ENCODE data around the gene GDPD4. TPM values are rescaled to one million over a fixed set of nuclear protein-coding genes. Genes with fewer than 3 reads are reported as not detected.

Gene GDPD4
- total RNA-seq, 3 donors from 2014 or later, result 0.43 TPM; not detected in 2

DNA sequence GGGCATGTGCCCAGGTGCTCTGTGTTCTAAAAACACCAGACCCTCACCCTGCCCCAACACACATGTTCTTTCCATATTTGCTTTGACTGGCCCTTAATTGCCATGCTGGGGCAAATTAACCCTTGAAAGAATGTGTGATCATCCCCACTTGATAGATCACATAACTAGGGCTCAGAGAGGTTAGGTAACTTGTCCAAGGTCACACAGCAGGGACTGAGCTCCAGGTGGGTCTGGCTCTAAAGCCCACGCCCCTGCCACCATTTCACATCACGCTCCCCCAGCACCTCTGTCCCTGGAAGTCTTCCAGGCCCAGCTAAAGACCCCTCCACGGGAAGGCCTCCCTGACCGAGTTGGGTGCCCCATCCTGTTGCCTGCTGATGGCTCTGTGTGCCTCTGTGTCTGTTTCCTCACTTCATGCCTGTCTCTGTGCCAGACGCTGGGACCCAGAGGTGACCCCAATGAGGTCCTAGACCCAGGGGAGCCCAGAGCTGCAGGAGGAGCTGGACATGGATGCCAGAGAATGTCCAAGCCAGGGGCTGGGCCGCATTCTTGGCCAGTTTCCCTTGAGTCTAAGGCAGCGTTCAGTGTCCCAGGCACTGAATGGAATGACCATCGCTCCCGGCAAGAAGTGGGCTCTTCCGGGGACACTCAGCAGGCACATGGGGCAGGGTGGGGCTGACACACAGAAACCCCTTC lies 93.7 kb downstream of the GDPD4 start:
- no peaks in the 10 kb centered on the region for H3K36me3 ChIP-seq (ENCODE audit: low read depth)
- TF ChIP-seq, protein P1, sequence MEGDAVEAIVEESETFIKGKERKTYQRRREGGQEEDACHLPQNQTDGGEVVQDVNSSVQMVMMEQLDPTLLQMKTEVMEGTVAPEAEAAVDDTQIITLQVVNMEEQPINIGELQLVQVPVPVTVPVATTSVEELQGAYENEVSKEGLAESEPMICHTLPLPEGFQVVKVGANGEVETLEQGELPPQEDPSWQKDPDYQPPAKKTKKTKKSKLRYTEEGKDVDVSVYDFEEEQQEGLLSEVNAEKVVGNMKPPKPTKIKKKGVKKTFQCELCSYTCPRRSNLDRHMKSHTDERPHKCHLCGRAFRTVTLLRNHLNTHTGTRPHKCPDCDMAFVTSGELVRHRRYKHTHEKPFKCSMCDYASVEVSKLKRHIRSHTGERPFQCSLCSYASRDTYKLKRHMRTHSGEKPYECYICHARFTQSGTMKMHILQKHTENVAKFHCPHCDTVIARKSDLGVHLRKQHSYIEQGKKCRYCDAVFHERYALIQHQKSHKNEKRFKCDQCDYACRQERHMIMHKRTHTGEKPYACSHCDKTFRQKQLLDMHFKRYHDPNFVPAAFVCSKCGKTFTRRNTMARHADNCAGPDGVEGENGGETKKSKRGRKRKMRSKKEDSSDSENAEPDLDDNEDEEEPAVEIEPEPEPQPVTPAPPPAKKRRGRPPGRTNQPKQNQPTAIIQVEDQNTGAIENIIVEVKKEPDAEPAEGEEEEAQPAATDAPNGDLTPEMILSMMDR (IDR thresholded peaks at IDR 0.05), result no peak
- no peaks in the 10 kb centered on the region for H3K4me1 ChIP-seq (ENCODE audit: low read depth)

DNA sequence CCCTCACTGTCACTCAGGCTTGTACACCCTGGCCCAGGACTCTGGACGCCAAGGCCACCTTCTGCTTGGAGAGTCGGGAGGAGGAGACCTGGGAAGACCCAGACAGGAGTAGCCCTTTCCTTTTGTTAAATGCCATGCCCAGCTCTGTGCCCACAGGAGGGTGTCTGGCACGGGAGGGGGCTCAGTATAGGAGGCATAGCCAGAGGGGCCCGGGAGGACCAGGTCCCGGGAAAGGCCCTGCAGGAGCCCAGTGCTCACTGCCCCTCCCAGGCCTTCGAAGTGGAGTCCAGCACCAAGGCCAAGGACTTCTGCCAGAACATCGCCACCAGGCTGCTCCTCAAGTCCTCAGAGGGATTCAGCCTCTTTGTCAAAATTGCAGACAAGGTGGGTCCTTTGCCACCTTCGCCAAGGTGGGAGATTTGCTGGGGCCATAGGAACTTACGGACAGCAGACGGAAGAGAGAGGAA lies 94.4 kb downstream of the GDPD4 start:
- no peaks in the 10 kb centered on the region for H3K36me3 ChIP-seq (ENCODE audit: low read depth)

More for the DNA sequence above, 93.7 kb downstream of the GDPD4 start:
- Histone ChIP-seq H3K4me3 (no peak overlapping the region), H3K9me3 (no peaks in the 10 kb centered on the region)
- no peak for ATAC-seq
- no peak for DNase-seq
- intact Hi-C loops (cut with DNase I, micrococcal nuclease), result no loop called here

DNA sequence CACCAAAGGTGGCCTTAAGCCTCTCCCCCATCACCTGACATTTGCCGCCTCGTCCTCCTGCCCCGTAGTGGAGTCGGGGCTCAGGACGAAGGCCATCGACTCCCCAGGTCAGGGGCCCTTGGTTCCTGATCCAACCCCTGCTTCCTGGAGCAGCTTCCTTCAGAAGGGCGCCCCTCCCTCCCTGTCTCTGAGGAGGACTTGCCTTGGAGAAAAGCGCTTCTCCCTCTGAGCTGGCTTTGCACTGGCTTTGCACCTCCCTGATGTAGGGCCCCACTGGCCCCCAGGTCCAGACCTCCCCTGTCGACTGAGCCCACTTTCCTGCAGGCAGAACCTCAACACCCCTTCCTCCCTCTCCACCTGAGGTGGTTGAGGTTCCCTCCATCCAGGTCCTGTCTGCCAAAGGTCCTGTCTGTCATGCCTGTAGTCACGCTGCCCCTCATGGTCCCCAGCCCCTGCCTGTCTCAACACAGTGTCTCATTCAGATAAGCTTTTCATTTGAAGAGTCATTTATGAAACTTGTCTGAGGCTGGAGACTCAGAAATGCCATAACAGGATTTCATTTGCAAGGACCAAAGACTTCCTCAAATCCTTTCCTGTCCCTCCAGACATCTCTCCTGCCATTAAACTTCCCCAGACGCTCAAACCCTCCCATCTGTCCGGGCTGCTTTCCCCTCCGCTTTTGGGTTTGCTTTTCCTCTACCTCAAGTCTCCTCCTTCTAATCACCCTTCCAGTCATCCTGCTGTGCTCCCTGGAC lies 95.0 kb downstream of the GDPD4 start:
- Histone ChIP-seq H3K9me3 (no peaks in the 10 kb centered on the region), H3K4me3 (no peak overlapping the region), H3K36me3 (ENCODE audit: low read depth) (no peaks in the 10 kb centered on the region), H3K4me1 (ENCODE audit: low read depth) (no peaks in the 10 kb centered on the region)
- no peak for DNase-seq
- intact Hi-C loops (cut with DNase I, micrococcal nuclease), result no loop called here
- no peak for ATAC-seq
- TF ChIP-seq, protein P1 (IDR thresholded peaks at IDR 0.05), result no peak

More for the DNA sequence above, 94.4 kb downstream of the GDPD4 start:
- Histone ChIP-seq H3K4me1 (ENCODE audit: low read depth) (no peaks in the 10 kb centered on the region), H3K4me3 (no peak overlapping the region), H3K9me3 (no peaks in the 10 kb centered on the region)
- intact Hi-C loops (cut with DNase I, micrococcal nuclease), result no loop called here
- ATAC-seq, result no peak
- no peak for DNase-seq
- TF ChIP-seq, protein P1 (IDR thresholded peaks at IDR 0.05), result no peak

DNA sequence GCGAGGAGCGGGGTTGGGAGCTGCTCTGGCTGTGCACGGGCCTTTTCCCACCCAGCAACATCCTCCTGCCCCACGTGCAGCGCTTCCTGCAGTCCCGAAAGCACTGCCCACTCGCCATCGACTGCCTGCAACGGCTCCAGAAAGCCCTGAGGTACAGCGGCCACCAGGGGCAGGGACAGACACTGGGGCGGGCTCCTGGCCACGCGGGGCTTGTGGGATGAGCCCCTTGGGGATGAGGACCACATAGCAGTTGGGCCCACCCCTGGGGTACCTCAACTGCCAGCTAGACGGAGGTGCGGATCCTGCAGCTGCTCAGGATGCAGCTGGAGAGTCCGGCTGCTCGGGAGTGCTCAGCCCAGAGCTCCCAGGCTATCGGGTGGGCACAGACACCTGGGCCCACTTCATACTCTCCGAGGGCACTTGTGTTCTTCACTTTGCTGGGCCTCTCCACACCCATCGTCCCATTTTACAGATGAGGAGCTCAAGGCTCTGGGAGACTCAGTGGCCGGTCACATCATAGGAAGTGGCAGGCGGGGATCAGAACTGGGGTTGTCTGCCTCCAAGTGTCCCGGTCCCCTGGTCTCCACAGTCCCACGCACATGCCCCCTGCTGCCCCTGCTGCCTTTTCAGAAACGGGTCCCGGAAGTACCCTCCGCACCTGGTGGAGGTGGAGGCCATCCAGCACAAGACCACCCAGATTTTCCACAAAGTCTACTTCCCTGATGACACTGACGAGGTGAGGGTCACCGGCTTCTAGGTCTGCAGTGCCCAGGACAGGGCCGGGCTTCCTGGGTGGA lies 95.8 kb downstream of the GDPD4 start:
- TF ChIP-seq, protein P1 (IDR thresholded peaks at IDR 0.05), result no peak
- DNase-seq, result no peak
- no peaks in the 10 kb centered on the region for H3K4me1 ChIP-seq (ENCODE audit: low read depth)
- no peak overlapping the region for H3K4me3 ChIP-seq
- intact Hi-C loops (cut with DNase I, micrococcal nuclease), result no loop called here
- H3K9me3 ChIP-seq, result no peaks in the 10 kb centered on the region
- H3K36me3 ChIP-seq (ENCODE audit: low read depth), result no peaks in the 10 kb centered on the region
- ATAC-seq, result no peak

DNA sequence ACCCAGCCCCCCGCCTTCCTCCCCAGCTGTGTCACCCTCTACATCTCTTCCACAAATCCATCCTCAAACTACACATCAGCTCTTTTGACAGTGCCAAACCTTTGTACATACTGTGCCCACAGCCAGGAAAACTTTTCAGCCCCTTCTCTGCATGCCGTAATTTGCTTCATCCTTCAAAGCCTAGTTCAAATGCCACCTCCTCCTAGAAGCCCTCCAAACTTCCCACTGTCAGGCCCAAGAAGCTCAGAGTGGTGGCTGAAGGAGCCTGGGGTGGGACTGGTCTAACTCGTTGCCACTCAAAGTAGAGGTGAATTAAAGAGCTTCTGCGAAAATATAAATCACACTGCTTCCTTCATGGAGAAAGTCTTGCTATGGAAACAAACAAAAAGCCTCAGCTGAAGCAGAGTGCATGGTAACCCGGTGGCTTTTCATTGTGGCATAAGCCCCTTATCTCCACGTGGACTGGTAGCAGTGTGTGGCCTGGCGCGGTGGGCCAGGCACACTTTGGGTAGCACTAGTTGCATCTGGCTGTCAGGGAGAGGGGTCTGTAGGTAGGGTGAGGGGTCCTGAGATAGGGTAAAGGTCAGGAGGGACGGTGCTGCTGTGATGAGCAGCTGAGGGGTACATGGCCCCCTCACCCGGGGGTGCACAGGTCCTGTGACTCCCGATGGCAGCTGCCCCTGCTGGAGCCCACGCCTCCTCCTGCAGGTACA lies 96.6 kb downstream of the GDPD4 start:
- no peak overlapping the region for H3K4me3 ChIP-seq
- no peak for ATAC-seq
- intact Hi-C loops (cut with DNase I, micrococcal nuclease), result no loop called here
- H3K36me3 ChIP-seq (ENCODE audit: low read depth), result no peaks in the 10 kb centered on the region
- no peaks in the 10 kb centered on the region for H3K4me1 ChIP-seq (ENCODE audit: low read depth)
- no peak for DNase-seq
- TF ChIP-seq, protein P1 (IDR thresholded peaks at IDR 0.05), result no peak
- H3K9me3 ChIP-seq, result no peaks in the 10 kb centered on the region

Data from mucosa of descending colon (tissue), 3 donors.